Fibroblast of upper back skin (primary cell): Measurements from ENCODE around the gene TATDN3.
A peak's percentile ranks its signal among the peaks of the same experiment; 100 is the strongest.
"Not testable (repeated sequence)": the region's sequence is repeated elsewhere in the genome, so short reads cannot be mapped to it uniquely, and the experiment has no call there.

Source experiments
- DNase-seq: peaks from one replicate; pipeline ENCODE4 v3.0.0-alpha.2; 2013

TATDN3 gene

DNA sequence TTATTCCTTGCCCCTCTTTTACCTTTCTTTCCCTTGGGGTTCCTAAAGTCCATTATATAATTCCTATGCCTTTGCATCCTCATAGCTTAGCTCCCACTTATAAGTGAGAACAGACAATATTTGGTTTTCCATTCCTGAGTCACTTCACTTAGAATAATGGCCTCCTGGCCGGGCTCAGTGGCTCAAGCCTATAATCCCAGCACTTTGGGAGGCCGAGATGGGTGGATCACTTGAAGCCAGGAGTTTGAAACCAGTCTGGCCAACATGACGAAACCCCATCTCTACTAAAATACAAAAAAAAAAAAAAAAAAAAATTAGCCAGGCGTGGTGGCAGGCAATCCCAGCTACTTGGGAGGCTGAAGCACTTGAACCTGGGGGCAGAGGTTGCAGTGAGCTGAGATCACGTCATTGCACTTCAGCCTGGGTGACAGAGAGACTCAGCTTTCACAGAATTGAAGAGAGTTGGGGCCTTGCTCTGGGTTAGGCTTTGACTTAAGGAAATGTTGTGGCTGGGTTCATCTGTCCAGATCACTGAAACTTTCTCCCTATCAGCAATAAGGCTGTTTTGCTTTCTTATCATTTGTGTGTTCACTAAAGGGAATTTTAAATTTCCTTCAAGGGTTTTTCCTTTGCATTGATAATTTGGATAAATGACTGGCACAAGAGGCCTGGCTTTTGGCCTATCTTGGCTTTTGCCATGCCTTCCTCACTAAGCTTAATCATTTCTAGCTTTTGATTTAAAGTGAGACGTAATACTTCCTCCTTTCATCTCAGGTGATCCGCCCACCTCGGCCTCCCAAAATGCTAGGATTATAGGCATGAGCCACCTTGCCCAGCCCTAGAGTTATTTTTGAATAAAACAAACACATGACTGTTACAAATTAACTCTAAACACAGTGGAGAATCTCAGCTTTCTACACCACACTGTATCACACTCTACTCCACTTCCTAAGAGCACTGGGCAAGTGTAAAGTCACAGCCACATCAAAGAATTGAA lies 41.8 kb downstream of the TATDN3 start:
- DNase-seq = not testable (repeated sequence)

DNA sequence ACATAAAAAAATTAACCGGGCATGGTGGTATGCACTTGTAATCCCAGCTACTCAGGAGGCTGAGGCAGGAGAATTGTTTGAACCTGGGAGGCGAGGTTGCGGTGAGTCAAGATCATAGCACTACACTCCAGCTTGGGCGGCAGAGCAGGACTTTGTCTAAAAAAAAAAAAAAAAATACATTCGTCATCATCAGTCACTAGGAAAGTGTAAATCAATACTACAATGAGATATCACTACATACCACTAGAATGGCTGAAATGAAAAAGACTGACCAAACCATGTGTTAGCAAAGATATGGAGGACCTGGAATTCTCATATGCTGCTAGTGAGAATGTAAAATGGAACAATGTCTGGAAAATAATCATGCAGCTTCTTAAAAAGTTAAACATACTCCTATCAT lies 46.5 kb downstream of the TATDN3 start:
- no peak for DNase-seq

DNA sequence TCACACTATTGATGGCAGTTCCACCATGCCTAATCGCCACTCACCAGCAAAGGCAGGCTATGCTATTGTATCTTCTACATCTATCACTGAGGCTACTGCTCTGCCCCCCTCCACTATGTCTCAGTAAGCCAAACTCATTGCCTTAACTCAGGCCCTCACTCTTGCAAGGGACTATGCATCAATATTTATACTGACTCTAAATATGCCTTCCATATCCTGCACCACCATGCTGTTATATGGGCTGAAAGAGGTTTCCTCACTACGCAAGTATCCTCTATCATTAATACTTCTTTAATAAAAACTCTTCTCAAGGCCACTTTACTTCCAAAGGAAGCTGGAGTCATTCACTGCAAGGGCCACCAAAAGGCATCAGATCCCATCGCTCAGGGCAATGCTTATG lies 52.8 kb downstream of the TATDN3 start:
- not testable (repeated sequence) for DNase-seq

DNA sequence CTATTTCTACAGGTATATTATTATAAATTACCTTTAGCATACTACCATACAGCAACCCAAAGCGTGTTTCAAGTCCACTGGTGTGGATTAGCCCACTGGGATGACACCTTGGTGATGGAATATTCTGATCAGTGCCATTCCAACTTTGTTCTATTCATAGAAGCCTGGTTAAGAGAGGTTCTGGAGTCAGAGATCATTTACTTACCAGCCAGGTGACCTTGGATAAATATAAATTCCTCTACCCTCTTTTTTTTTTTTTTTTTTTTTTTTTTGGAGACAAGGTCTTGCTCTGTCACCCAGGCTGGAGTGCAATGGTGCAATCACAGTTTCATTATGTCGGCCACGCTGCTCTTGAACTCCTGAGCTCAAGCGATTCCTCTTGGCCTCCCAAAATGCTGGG lies 55.9 kb downstream of the TATDN3 start, which contains the start of gene SPATA45:
Gene SPATA45, minus strand, starts transcription at position 101 of the 400 bp plus-strand sequence. CDS start 11,500 bp downstream, outside the sequence.
- no peak for DNase-seq

DNA sequence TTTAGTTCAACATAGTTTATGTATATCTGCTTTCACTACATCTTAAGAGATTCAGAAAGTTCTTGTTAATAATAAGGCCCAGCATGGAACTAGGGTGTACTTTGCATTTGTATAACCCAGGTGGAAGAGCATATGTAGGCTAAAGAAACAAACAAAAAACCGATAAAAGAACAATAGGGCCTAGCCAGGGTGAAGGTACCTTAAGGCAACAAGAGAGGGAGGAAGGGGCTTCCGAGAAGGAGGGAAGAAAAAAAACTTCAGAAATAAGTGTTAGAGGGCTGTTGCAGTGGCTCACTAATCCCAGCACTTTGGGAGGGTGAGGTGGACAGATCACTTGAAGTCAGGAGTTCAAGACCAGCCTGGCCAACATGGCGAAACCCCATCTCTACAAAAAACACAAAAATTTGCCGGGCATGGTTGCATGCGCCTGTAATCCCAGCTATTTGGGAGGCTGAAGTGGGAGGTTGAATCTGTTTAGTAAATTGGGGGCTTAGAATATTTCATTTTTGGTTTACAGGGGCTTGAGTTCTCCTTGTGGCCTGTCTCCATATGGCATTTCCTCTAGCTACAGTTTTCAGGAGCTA lies 60.5 kb downstream of the TATDN3 start:
- no peak for DNase-seq

DNA sequence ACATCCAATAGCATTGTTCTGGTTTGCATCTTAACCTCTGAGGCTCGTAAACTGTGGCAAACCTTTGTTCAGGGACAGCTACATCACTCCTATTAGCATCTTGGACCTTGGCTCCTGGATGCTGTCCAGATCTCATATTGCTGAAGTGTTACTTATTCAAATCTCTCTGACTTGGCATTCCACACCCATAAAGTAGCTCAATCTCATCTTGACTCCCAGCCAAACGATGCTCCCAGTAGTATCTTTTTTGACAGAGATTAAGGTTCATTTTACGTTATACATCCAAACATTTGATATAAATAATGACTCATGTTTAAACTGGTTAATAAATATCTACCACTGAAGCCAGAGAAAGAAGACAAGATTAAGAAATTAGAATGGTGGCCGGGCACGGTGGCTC lies 62.0 kb downstream of the TATDN3 start:
- DNase-seq = no peak

DNA sequence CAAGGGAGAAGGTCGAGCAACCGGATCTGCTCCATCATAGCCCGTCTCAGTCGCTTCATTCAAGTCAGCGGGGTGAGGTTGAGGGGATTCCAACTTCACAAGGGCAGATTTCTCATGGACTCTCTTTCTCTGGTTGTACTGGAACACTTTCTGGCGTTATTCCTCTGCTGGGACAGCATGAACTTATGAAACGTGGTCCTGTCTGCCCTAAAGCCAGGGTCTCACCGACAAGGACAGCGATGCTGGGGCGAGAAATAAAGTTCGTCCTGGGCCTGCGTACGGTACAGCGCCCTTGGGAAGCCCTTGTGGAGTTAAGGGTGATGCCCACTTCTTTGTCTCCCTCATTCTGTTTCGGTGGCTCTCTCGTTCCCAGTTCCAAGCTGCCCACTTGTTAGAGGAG lies 65.1 kb downstream of the TATDN3 start:
- no peak for DNase-seq

DNA sequence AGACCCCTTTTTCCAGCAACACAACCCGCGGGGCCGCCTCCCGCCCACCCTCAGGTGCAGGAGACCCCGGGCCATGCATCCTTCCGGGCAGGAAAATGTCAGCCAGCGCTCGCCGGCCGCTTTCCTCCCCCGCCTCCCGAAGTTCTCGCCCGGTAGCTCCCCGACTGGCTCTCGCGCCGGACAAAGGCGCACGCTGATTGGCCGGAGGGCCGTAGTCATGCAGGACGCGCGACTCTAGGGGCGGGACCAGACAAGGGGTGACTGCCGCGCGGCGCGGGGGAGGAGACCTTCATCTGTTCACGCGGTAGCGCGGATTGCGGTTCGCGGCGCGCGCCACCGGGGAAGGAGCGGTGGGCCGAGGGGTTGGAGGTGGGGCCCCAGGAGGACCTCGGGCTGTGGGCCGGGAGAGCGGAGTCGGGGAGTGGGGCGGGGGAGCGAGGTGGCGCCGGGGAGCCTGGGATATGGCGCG lies 66.3 kb downstream of the TATDN3 start, which contains the start of gene FLVCR1:
Gene FLVCR1, plus strand, starts transcription at position 284 of the 469 bp plus-strand sequence. Its CDS starts 178 bp downstream, at position 462.
- peak; percentile 95 for DNase-seq

DNA sequence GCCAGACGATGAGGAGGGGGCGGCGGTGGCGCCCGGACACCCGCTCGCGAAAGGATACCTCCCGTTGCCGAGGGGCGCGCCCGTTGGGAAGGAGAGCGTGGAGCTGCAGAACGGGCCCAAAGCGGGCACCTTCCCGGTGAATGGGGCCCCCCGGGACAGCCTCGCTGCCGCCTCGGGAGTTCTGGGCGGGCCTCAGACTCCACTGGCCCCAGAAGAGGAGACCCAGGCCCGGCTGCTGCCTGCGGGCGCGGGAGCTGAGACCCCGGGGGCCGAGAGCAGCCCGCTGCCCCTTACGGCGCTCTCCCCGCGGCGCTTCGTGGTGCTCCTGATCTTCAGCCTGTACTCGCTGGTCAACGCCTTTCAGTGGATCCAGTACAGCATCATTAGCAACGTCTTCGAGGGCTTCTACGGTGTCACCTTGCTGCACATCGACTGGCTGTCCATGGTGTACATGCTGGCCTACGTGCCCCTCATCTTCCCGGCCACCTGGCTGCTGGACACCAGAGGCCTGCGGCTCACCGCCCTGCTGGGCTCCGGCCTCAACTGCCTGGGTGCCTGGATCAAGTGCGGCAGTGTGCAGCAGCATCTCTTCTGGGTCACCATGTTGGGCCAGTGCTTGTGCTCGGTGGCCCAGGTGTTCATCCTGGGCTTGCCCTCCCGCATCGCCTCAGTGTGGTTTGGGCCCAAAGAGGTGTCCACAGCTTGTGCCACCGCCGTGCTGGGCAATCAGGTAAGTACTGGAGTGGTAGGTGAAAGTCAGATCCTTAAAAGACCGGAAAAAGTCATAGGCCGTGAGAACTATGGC lies 67.0 kb downstream of the TATDN3 start:
- peak; percentile 4 for DNase-seq

DNA sequence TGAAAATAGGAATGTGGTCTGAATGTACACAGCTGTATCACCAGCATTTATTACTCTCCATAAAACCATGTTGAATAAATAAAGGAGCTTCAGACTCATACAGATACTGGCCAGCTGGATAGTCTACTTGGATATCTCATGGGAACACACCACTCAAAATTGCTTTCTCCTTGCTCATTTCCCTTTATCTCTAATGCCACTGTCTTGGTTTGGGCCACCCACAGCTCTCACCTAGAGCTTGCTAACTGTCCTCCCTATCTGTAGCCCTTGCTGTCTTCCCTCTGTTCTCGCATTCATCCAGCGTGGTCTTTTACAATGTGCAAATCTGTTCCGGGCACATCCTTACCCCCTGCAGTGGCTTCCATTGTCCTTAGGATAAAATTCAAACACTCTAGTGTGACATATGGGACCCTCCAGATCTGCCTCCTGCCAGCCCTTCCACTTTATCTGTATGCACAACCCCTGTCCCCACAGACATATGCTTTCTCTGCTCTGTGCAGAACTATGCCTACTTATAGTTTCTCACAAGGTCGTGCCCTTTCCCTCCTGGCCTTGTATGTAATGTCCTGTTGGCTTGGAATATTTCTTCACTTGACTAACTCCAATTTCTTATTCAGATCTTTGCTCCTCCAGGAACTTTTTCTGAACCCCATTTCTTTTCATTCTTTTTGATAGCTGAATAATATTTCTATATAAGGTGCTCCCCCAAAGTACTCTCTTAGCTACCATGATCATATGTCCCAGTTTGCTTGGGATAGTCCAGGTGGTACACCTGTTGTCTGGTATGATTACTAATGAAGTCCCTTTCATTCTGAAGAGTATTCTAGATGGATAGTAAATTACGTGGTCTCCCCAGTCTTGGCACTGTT lies 69.3 kb downstream of the TATDN3 start:
- DNase-seq = peak; percentile 14

DNA sequence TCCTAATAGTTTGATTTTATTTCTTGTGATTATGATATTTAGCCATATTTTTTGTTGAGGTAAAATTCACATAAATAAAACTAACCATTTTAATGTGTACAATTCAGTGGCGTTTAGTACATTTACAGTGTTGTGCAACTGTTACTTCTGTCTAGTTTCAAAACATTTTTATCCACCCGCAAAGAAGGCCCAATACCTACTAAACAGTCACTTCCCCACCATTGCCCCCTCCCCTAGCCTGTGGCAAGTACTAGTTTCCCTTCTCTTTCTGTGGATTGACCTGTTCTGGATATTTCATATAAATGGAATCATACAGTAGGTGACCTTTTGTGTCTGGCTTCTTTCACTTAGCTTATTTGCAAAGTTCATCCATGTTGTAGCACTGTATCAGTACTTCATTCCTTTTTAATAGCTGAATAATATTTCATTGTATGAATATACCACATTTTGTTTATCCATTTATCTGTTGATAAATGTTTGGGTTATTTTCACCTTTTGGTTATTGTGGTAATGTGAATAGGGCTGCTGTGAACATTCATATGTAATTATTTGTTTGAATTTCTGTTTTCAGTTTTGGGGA lies 70.5 kb downstream of the TATDN3 start:
- DNase-seq = no peak

DNA sequence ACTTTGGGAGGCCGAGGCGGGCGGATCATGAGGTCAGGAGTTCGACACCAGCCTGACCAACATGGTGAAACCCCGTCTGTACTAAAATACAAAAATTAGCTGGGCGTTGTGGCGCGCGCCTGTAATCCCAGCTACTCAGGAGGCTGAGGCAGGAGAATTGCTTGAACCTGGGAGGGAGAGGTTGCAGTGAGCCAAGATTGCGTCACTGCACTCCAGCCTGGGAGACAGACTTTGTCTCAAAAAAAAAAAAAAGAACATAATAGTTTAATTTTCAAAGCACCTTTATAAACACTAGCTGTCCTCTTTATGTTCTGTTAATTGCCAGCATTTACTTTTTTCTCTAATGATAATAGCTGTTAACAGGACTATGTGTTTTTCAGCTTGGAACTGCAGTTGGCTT lies 71.7 kb downstream of the TATDN3 start:
- DNase-seq = not testable (repeated sequence)

DNA sequence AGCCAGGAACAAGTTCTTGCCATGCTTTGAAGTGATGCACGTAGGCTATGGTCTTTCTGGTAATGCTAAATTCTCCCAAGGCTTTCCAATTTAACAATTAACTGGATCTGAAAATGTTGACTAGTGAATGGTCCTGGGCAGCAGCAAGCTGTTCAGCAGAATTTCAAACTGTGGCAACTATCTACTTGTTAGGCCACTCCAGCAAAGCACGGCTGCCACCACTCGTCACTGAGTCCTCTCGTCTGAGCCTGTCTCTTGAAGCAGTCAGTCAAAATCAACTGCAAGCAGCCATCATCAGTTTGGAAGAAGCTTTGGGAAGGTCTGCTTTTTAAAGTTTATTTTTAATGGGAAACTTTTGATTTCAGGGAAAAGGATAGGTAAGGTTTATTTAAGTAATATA lies 72.5 kb downstream of the TATDN3 start:
- no peak for DNase-seq
